Immature natural killer cell (primary cell): ENCODE measurements around the gene TRIM44. TPM values are rescaled to one million over a fixed set of nuclear protein-coding genes. Genes with fewer than 3 reads are reported as not detected.
A peak's percentile ranks its signal among the peaks of the same experiment; 100 is the strongest.
"Not testable (repeated sequence)": the region's sequence is repeated elsewhere in the genome, so short reads cannot be mapped to it uniquely, and the experiment has no call there.

Experiments used
- DNase-seq, 3 donors: peaks; one replicate each; pipeline ENCODE4 v3.0.0; 2022; ENCODE audit warnings: mixed read lengths in 1 of 3
- H3K27ac Mint-ChIP-seq, 6 donors: one replicate each; pipeline ENCODE4 v1.8.0; 2020; ENCODE audit warnings: mixed read lengths in 6 of 6, mild to moderate bottlenecking in 5 of 6, inconsistent platforms in 4 of 6, moderate library complexity in 3 of 6
- H3K27me3 Mint-ChIP-seq, 3 donors: one replicate each; pipeline ENCODE4 v1.8.0; 2020 to 2021; ENCODE audit warnings: low read depth in 3 of 3, mild to moderate bottlenecking in 3 of 3, mixed read lengths in 3 of 3, moderate library complexity in 3 of 3, inconsistent platforms in 1 of 3
- H3K36me3 Mint-ChIP-seq, 3 donors: one replicate each; pipeline ENCODE4 v1.8.0; 2020; ENCODE audit warnings: mixed read lengths in 3 of 3, inconsistent platforms in 2 of 3, mild to moderate bottlenecking in 2 of 3
- H3K4me1 Mint-ChIP-seq, 2 donors: one replicate each; pipeline ENCODE4 v1.8.0; 2020; ENCODE audit warnings: inconsistent platforms in 2 of 2, mild to moderate bottlenecking in 2 of 2, mixed read lengths in 2 of 2, moderate library complexity in 1 of 2
- H3K4me3 Mint-ChIP-seq, 5 donors: one replicate each; pipeline ENCODE4 v1.8.0; 2020; ENCODE audit warnings: mild to moderate bottlenecking in 5 of 5, mixed read lengths in 5 of 5, inconsistent platforms in 3 of 5, moderate library complexity in 3 of 5
- H3K9me3 Mint-ChIP-seq, 6 donors: one replicate each; pipeline ENCODE4 v1.8.0; 2020; ENCODE audit warnings: mild to moderate bottlenecking in 6 of 6, mixed read lengths in 6 of 6, inconsistent platforms in 4 of 6, moderate library complexity in 3 of 6
- polyA plus RNA-seq, 3 donors: library from polyadenylated mRNA; unstranded; fragments of 300-500 nt; fragmentation: Illumina TruSeq; gene quantifications; one replicate each; pipeline ENCODE4 v1.2.3, GENCODE V29; 2021

TRIM44 gene
- polyA plus RNA-seq, 3 donors from 2014 or later = 36.0 to 55.3 (median 41.1) TPM

- no peak for DNase-seq
- no peaks in the 10 kb centered on the region for H3K27me3 Mint-ChIP-seq
- H3K36me3 Mint-ChIP-seq = peaks cover 8 to 37% (median 22%) of the 10 kb centered on the region in 3 donors
- H3K27ac Mint-ChIP-seq = no peak overlapping the region
- no peaks in the 10 kb centered on the region for H3K9me3 Mint-ChIP-seq
- H3K4me3 Mint-ChIP-seq = no peak overlapping the region
- H3K4me1 Mint-ChIP-seq = peaks cover 23 to 68% of the 10 kb centered on the region in 2 donors
Observed at GRCh38 chr11:35688023-35688422, 25.4 kb downstream of the TRIM44 start.

GRCh38 chr11:35689081-35689996 is 26.8 kb downstream of the TRIM44 start:
- DNase-seq = no peak
- Mint-ChIP-seq H3K27ac (peak overlapping the region in 2 of 6 donors; percentile 10 to 12), H3K36me3 (peaks cover 8 to 42% (median 29%) of the 10 kb centered on the region in 3 donors), H3K4me1 (peaks cover 23 to 67% of the 10 kb centered on the region in 2 donors), H3K27me3 (no peaks in the 10 kb centered on the region), H3K9me3 (no peaks in the 10 kb centered on the region), H3K4me3 (no peak overlapping the region)

- H3K9me3 Mint-ChIP-seq = peaks cover 0 to 2% (median 0%) of the 10 kb centered on the region in 6 donors
- no peak overlapping the region for H3K4me3 Mint-ChIP-seq
- DNase-seq = no peak
- peaks cover 0 to 2% (median 0%) of the 10 kb centered on the region in 3 donors for H3K27me3 Mint-ChIP-seq
- peaks cover 0 to 16% (median 3%) of the 10 kb centered on the region in 3 donors for H3K36me3 Mint-ChIP-seq
- H3K4me1 Mint-ChIP-seq = peaks cover 0 to 4% of the 10 kb centered on the region in 2 donors
- no peak overlapping the region for H3K27ac Mint-ChIP-seq
Observed at GRCh38 chr11:35702126-35702525, 39.6 kb downstream of the TRIM44 start.

- no peaks in the 10 kb centered on the region for H3K36me3 Mint-ChIP-seq
- peaks cover 15 to 33% of the 10 kb centered on the region in 2 donors for H3K4me1 Mint-ChIP-seq
- H3K4me3 Mint-ChIP-seq = no peak overlapping the region
- H3K27me3 Mint-ChIP-seq = no peaks in the 10 kb centered on the region
- no peak overlapping the region for H3K27ac Mint-ChIP-seq
- DNase-seq = no peak
- H3K9me3 Mint-ChIP-seq = peaks cover 0 to 2% (median 0%) of the 10 kb centered on the region in 6 donors
Observed at GRCh38 chr11:35709376-35709775, 46.8 kb downstream of the TRIM44 start.

GRCh38 chr11:35711173-35711910 is 48.8 kb downstream of the TRIM44 start:
- no peak overlapping the region for H3K4me3 Mint-ChIP-seq
- H3K27ac Mint-ChIP-seq = no peak overlapping the region
- peaks cover 0 to 4% (median 4%) of the 10 kb centered on the region in 3 donors for H3K36me3 Mint-ChIP-seq
- DNase-seq = no peak
- H3K4me1 Mint-ChIP-seq = peaks cover 34 to 52% of the 10 kb centered on the region in 2 donors
- H3K27me3 Mint-ChIP-seq = no peaks in the 10 kb centered on the region
- H3K9me3 Mint-ChIP-seq = no peaks in the 10 kb centered on the region

- peaks cover 0 to 4% (median 4%) of the 10 kb centered on the region in 3 donors for H3K36me3 Mint-ChIP-seq
- H3K27ac Mint-ChIP-seq = no peak overlapping the region
- H3K4me3 Mint-ChIP-seq = no peak overlapping the region
- DNase-seq = no peak
- H3K4me1 Mint-ChIP-seq = peaks cover 38 to 58% of the 10 kb centered on the region in 2 donors
- no peaks in the 10 kb centered on the region for H3K27me3 Mint-ChIP-seq
- no peaks in the 10 kb centered on the region for H3K9me3 Mint-ChIP-seq
Observed at GRCh38 chr11:35711924-35712323, 49.3 kb downstream of the TRIM44 start.

GRCh38 chr11:35712533-35712932 is 50.0 kb downstream of the TRIM44 start:
- Mint-ChIP-seq H3K4me1 (peaks cover 45 to 64% of the 10 kb centered on the region in 2 donors), H3K27ac (no peak overlapping the region), H3K9me3 (no peaks in the 10 kb centered on the region), H3K4me3 (no peak overlapping the region), H3K27me3 (no peaks in the 10 kb centered on the region), H3K36me3 (peaks cover 0 to 4% (median 4%) of the 10 kb centered on the region in 3 donors)
- DNase-seq = no peak

- peaks cover 53 to 85% of the 10 kb centered on the region in 2 donors for H3K4me1 Mint-ChIP-seq
- peak; percentile 35 to 49 (median 46) for DNase-seq
- no peaks in the 10 kb centered on the region for H3K9me3 Mint-ChIP-seq
- peaks cover 0 to 4% (median 4%) of the 10 kb centered on the region in 3 donors for H3K36me3 Mint-ChIP-seq
- H3K27ac Mint-ChIP-seq = peak overlapping the region; percentile 46 to 82 (median 68)
- H3K27me3 Mint-ChIP-seq = no peaks in the 10 kb centered on the region
- peak overlapping the region in 3 of 5 donors; percentile 4 to 43 (median 11) for H3K4me3 Mint-ChIP-seq
Observed at GRCh38 chr11:35714882-35715627, 52.5 kb downstream of the TRIM44 start.

GRCh38 chr11:35715677-35716076 is 53.1 kb downstream of the TRIM44 start:
- Mint-ChIP-seq H3K4me1 (peaks cover 54 to 83% of the 10 kb centered on the region in 2 donors), H3K27ac (peak overlapping the region; percentile 46 to 82 (median 68)), H3K4me3 (peak overlapping the region in 3 of 5 donors; percentile 4 to 43 (median 11))
- not testable (repeated sequence) for DNase-seq, H3K9me3 Mint-ChIP-seq, H3K27me3 Mint-ChIP-seq, H3K36me3 Mint-ChIP-seq

GRCh38 chr11:35717043-35717442 is 54.5 kb downstream of the TRIM44 start:
- Mint-ChIP-seq H3K4me3 (no peak overlapping the region), H3K9me3 (no peaks in the 10 kb centered on the region), H3K27me3 (no peaks in the 10 kb centered on the region), H3K27ac (peak overlapping the region in 3 of 6 donors; percentile 1 to 74 (median 56)), H3K36me3 (peaks cover 0 to 4% (median 4%) of the 10 kb centered on the region in 3 donors), H3K4me1 (peaks cover 60 to 91% of the 10 kb centered on the region in 2 donors)
- DNase-seq = no peak

- Mint-ChIP-seq H3K9me3 (no peaks in the 10 kb centered on the region), H3K27me3 (no peaks in the 10 kb centered on the region), H3K36me3 (peaks cover 0 to 4% (median 4%) of the 10 kb centered on the region in 3 donors), H3K4me1 (peaks cover 57 to 91% of the 10 kb centered on the region in 2 donors), H3K27ac (peak overlapping the region in 2 of 6 donors; percentile 56 to 74), H3K4me3 (no peak overlapping the region)
- no peak for DNase-seq
Observed at GRCh38 chr11:35717520-35717919, 54.9 kb downstream of the TRIM44 start.

GRCh38 chr11:35721651-35722282 is 59.2 kb downstream of the TRIM44 start:
- Mint-ChIP-seq H3K27me3 (no peaks in the 10 kb centered on the region), H3K4me3 (no peak overlapping the region), H3K27ac (no peak overlapping the region), H3K36me3 (peaks cover 8 to 12% (median 11%) of the 10 kb centered on the region in 3 donors), H3K4me1 (peaks cover 35 to 76% of the 10 kb centered on the region in 2 donors), H3K9me3 (no peaks in the 10 kb centered on the region)
- DNase-seq = no peak

GRCh38 chr11:35722641-35723040 is 60.1 kb downstream of the TRIM44 start:
- no peak for DNase-seq
- Mint-ChIP-seq H3K4me3 (no peak overlapping the region), H3K27ac (no peak overlapping the region), H3K4me1 (peaks cover 27 to 68% of the 10 kb centered on the region in 2 donors), H3K36me3 (peaks cover 8 to 18% (median 17%) of the 10 kb centered on the region in 3 donors), H3K9me3 (no peaks in the 10 kb centered on the region), H3K27me3 (no peaks in the 10 kb centered on the region)
